ENCODE measurements around the gene CYP4F11.

The CYP4F11 gene

GRCh38 chr19:15934332-15935078, at the start of gene CYP4F11:
Gene CYP4F11 (minus strand): TSS chr19:15934529. CDS start chr19:15934408, 121 bp downstream.
- peaks cover 11% of the 10 kb centered on the region for H3K4me1 ChIP-seq (ENCODE audit: insufficient read depth, poor library complexity, severe bottlenecking)
- no peak within 1 kb of the TSS for H3K4me3 ChIP-seq (ENCODE audit: severe bottlenecking)
- no peak for TF ChIP-seq CTCF (IDR thresholded peaks at IDR 0.05; ENCODE audit: poor library complexity, severe bottlenecking)
- H3K27me3 ChIP-seq (ENCODE audit: insufficient read depth, poor library complexity, severe bottlenecking): no peaks in the 10 kb centered on the region
- ATAC-seq (ENCODE audit: low read depth) (peak; percentile 84), DNase-seq (ENCODE audit: low spot score) (peak; percentile 86)
- H3K27ac ChIP-seq (ENCODE audit: poor library complexity, severe bottlenecking): peak within 1 kb of the TSS; percentile 55
- H3K9me3 ChIP-seq (ENCODE audit: severe bottlenecking): no peaks in the 10 kb centered on the region
- no peaks in the 10 kb centered on the region for H3K36me3 ChIP-seq (ENCODE audit: low read depth)

- H3K36me3 ChIP-seq (ENCODE audit: low read depth): no peaks in the 10 kb centered on the region
- no peak for TF ChIP-seq CTCF (IDR thresholded peaks at IDR 0.05; ENCODE audit: poor library complexity, severe bottlenecking)
- no peaks in the 10 kb centered on the region for H3K9me3 ChIP-seq (ENCODE audit: severe bottlenecking)
- no peak overlapping the region for H3K27ac ChIP-seq (ENCODE audit: poor library complexity, severe bottlenecking)
- no peaks in the 10 kb centered on the region for H3K4me1 ChIP-seq (ENCODE audit: insufficient read depth, poor library complexity, severe bottlenecking)
- no peaks in the 10 kb centered on the region for H3K27me3 ChIP-seq (ENCODE audit: insufficient read depth, poor library complexity, severe bottlenecking)
- ATAC-seq (ENCODE audit: low read depth): no peak
- DNase-seq (ENCODE audit: low spot score): no peak
- H3K4me3 ChIP-seq (ENCODE audit: severe bottlenecking): no peak overlapping the region
Observed at GRCh38 chr19:15979293-15979692, 45.0 kb upstream of the CYP4F11 start.

- no peaks in the 10 kb centered on the region for H3K4me1 ChIP-seq (ENCODE audit: insufficient read depth, poor library complexity, severe bottlenecking)
- TF ChIP-seq CTCF (IDR thresholded peaks at IDR 0.05; ENCODE audit: poor library complexity, severe bottlenecking): no peak
- no peak overlapping the region for H3K4me3 ChIP-seq (ENCODE audit: severe bottlenecking)
- H3K27ac ChIP-seq (ENCODE audit: poor library complexity, severe bottlenecking): no peak overlapping the region
- no peaks in the 10 kb centered on the region for H3K27me3 ChIP-seq (ENCODE audit: insufficient read depth, poor library complexity, severe bottlenecking)
- H3K36me3 ChIP-seq (ENCODE audit: low read depth): no peaks in the 10 kb centered on the region
- DNase-seq (ENCODE audit: low spot score) (no peak), ATAC-seq (ENCODE audit: low read depth) (no peak)
- H3K9me3 ChIP-seq (ENCODE audit: severe bottlenecking): no peaks in the 10 kb centered on the region
Observed at GRCh38 chr19:15977690-15978089, 43.4 kb upstream of the CYP4F11 start.

GRCh38 chr19:15976836-15977689, 42.7 kb upstream of the CYP4F11 start:
- Histone ChIP-seq H3K4me1 (ENCODE audit: insufficient read depth, poor library complexity, severe bottlenecking) (no peaks in the 10 kb centered on the region), H3K9me3 (ENCODE audit: severe bottlenecking) (no peaks in the 10 kb centered on the region), H3K36me3 (ENCODE audit: low read depth) (no peaks in the 10 kb centered on the region), H3K4me3 (ENCODE audit: severe bottlenecking) (no peak overlapping the region), H3K27ac (ENCODE audit: poor library complexity, severe bottlenecking) (no peak overlapping the region), H3K27me3 (ENCODE audit: insufficient read depth, poor library complexity, severe bottlenecking) (no peaks in the 10 kb centered on the region)
- DNase-seq (ENCODE audit: low spot score) (no peak), ATAC-seq (ENCODE audit: low read depth) (no peak)
- TF ChIP-seq CTCF (IDR thresholded peaks at IDR 0.05; ENCODE audit: poor library complexity, severe bottlenecking): no peak

All from RWPE2 (cell line).